GM18499 (cell line): ENCODE data around the gene SSR2.

ENCODE experiments used
- ATAC-seq: cut with Tn5 transposase; IDR thresholded peaks from one replicate; pipeline ENCODE4 v1.9.1; 2021; ENCODE audit warnings: moderate number of reproducible peaks; ENCODE audit not compliant: insufficient read depth, unreplicated experiment

Gene SSR2

GRCh38 chr1:155976062-155976912 lies 44.5 kb downstream of the SSR2 start:
- no peak for ATAC-seq

- no peak for ATAC-seq
Measured at GRCh38 chr1:155975375-155976061, 45.2 kb downstream of the SSR2 start.

- ATAC-seq, result no peak
Measured at GRCh38 chr1:155974208-155975115, 46.3 kb downstream of the SSR2 start.

- ATAC-seq, result no peak
Measured at GRCh38 chr1:155973723-155974122, 47.0 kb downstream of the SSR2 start.

- no peak for ATAC-seq
Measured at GRCh38 chr1:155971910-155972809, 48.6 kb downstream of the SSR2 start.

- ATAC-seq, result no peak
Measured at GRCh38 chr1:155970531-155971167, 50.1 kb downstream of the SSR2 start.

- ATAC-seq, result no peak
Measured at GRCh38 chr1:155969377-155969791, 51.4 kb downstream of the SSR2 start.

- ATAC-seq, result no peak
Measured at GRCh38 chr1:155968670-155969069, 52.1 kb downstream of the SSR2 start.

- no peak for ATAC-seq
Measured at GRCh38 chr1:155968051-155968400, 52.7 kb downstream of the SSR2 start.

- ATAC-seq, result no peak
Measured at GRCh38 chr1:155967341-155968050, 53.3 kb downstream of the SSR2 start.

GRCh38 chr1:155966750-155967149 lies 54.0 kb downstream of the SSR2 start:
- no peak for ATAC-seq

- ATAC-seq, result no peak
Measured at GRCh38 chr1:155966135-155966534, 54.6 kb downstream of the SSR2 start.

- no peak for ATAC-seq
Measured at GRCh38 chr1:155964193-155964592, 56.6 kb downstream of the SSR2 start.

- ATAC-seq, result no peak
Measured at GRCh38 chr1:155962599-155963211, 58.0 kb downstream of the SSR2 start.

- ATAC-seq, result no peak
Measured at GRCh38 chr1:155961937-155962336, 58.8 kb downstream of the SSR2 start.

GRCh38 chr1:155960081-155960745 lies 60.5 kb downstream of the SSR2 start:
- no peak for ATAC-seq
